H1 (cell line): ENCODE results near the gene PHOSPHO1. TPM values are rescaled to one million over a fixed set of nuclear protein-coding genes. Genes with fewer than 3 reads are reported as not detected.

Source experiments
- CTCF ChIA-PET: fragments of 300-600 bp; sonication (Branson Sonifier 250); formaldehyde crosslinking; loops from one replicate; lab custom pipeline; 2021; ENCODE audit not compliant: partially characterized antibody; lab: Charles Lee
- POLR2A ChIA-PET: fragments of 300-600 bp; sonication (Branson Sonifier 250); formaldehyde crosslinking; loops from one replicate; lab custom pipeline; 2021; ENCODE audit warnings: inconsistent platforms; ENCODE audit not compliant: partially characterized antibody; lab: Charles Lee
- DNase-seq, 2 experiments: peaks; one replicate each; pipeline versions ENCODE4 v3.0.0 to v3.0.0-alpha.2; 2010 to 2022; ENCODE audit warnings: low spot score in 2 of 2, low read depth in 1 of 2, mixed read lengths in 1 of 2
- FAIRE-seq: peaks from 2 replicates; lab custom pipeline; 2011; peaks lifted over from hg19 to GRCh38; lab: Jason Lieb, UNC
- H2AFZ ChIP-seq: 2 replicates; pipeline ENCODE4 v1.8.1; 2012; ENCODE audit warnings: low read length, inconsistent platforms
- H2AK5ac ChIP-seq: 2 replicates; pipeline ENCODE4 v1.6.1; 2013; ENCODE audit warnings: low read depth, low read length
- H2BK120ac ChIP-seq: replicated peaks from 2 replicates; pipeline ENCODE3; 2013; ENCODE audit warnings: low read depth, low read length, inconsistent platforms
- H2BK12ac ChIP-seq: 2 replicates; pipeline ENCODE4 v1.6.1; 2013; ENCODE audit warnings: low read depth, low read length
- H2BK15ac ChIP-seq: 2 replicates; pipeline ENCODE4 v1.6.1; 2013; ENCODE audit warnings: low read length
- H2BK20ac ChIP-seq: 2 replicates; pipeline ENCODE4 v1.6.1; 2013; ENCODE audit warnings: low read length
- H2BK5ac ChIP-seq: 2 replicates; pipeline ENCODE4 v1.6.1; 2013; ENCODE audit warnings: low read depth, low read length
- H3K14ac ChIP-seq: 2 replicates; pipeline ENCODE4 v1.6.1; 2013; ENCODE audit warnings: inconsistent platforms; ENCODE audit not compliant: insufficient read length
- H3K18ac ChIP-seq: 2 replicates; pipeline ENCODE4 v1.6.1; 2013; ENCODE audit warnings: low read length; ENCODE audit errors: extremely low read depth
- H3K23ac ChIP-seq: 2 replicates; pipeline ENCODE4 v1.6.1; 2013; ENCODE audit warnings: inconsistent platforms; ENCODE audit not compliant: insufficient read length
- H3K23me2 ChIP-seq: 2 replicates; pipeline ENCODE4 v1.6.1; 2013; ENCODE audit warnings: low read depth, low read length
- H3K27ac ChIP-seq: 2 replicates; pipeline ENCODE4 v1.6.1; 2011; ENCODE audit warnings: low read depth, low read length, inconsistent platforms
- H3K27me3 ChIP-seq, 4 experiments: replicated peaks in 1 of 4; 1 replicate in 1 of 4; 2 replicates in 3 of 4; pipeline versions ENCODE4 v1.6.1 to v1.8.1; 2011 to 2013; ENCODE audit warnings: low read length in 3 of 4, mild to moderate bottlenecking in 3 of 4, inconsistent platforms in 2 of 4, mixed read lengths in 2 of 4, moderate library complexity in 1 of 4; ENCODE audit not compliant: control insufficient read depth in 3 of 4, insufficient read depth in 3 of 4; ENCODE audit errors: extremely low read depth in 1 of 4
- H3K36me3 ChIP-seq, 4 experiments: 2 replicates each; pipeline versions ENCODE4 v1.6.1 to v1.8.1; 2011 to 2013; ENCODE audit warnings: mild to moderate bottlenecking in 4 of 4, low read length in 3 of 4, moderate library complexity in 2 of 4, control low read depth in 1 of 4, inconsistent platforms in 1 of 4; ENCODE audit not compliant: insufficient read depth in 4 of 4, control insufficient read depth in 2 of 4
- H3K4ac ChIP-seq: replicated peaks from 2 replicates; pipeline ENCODE3; 2013; ENCODE audit warnings: low read length, low read depth, mixed read lengths, inconsistent platforms; ENCODE audit not compliant: insufficient read length
- H3K4me1 ChIP-seq, 4 experiments: replicated peaks in 1 of 4; 1 replicate in 1 of 4; 2 replicates in 3 of 4; pipeline versions ENCODE4 v1.6.1 to v1.8.1; 2011 to 2013; ENCODE audit warnings: low read length in 3 of 4, inconsistent platforms in 2 of 4, mixed read lengths in 1 of 4; ENCODE audit not compliant: insufficient read depth in 4 of 4, control insufficient read depth in 3 of 4
- H3K4me2 ChIP-seq, 2 experiments: 2 replicates each; pipeline versions ENCODE4 v1.6.1 to v1.8.1; 2011 to 2013; ENCODE audit warnings: low read depth in 2 of 2, low read length in 2 of 2, control low read depth in 1 of 2, inconsistent platforms in 1 of 2, mild to moderate bottlenecking in 1 of 2; ENCODE audit not compliant: insufficient read depth in 1 of 2
- H3K4me3 ChIP-seq, 4 experiments: fragments of 200-600, 300-600 bp in 1 of 4; sonication (generic), shearing (Covaris generic), sonication (Bioruptor Twin) in 1 of 4; 2 replicates each; pipeline versions ENCODE4 v1.5.1 to v1.8.1; 2011 to 2016; ENCODE audit warnings: low read length in 4 of 4, low read depth in 3 of 4, control low read depth in 2 of 4, inconsistent platforms in 2 of 4, mild to moderate bottlenecking in 2 of 4, mixed read lengths in 1 of 4, moderate library complexity in 1 of 4; ENCODE audit not compliant: insufficient read depth in 2 of 4; ENCODE audit errors: extremely low read depth in 1 of 4
- H3K56ac ChIP-seq: replicated peaks from 2 replicates; pipeline ENCODE3; 2013; ENCODE audit warnings: low read depth, mild to moderate bottlenecking, mixed read lengths, low read length, inconsistent platforms; ENCODE audit not compliant: insufficient read length
- H3K79me1 ChIP-seq: 2 replicates; pipeline ENCODE4 v1.6.1; 2013; ENCODE audit warnings: low read depth, low read length, control low read depth
- H3K79me2 ChIP-seq, 2 experiments: 2 replicates each; pipeline versions ENCODE4 v1.6.1 to v1.8.1; 2012 to 2013; ENCODE audit warnings: low read length in 2 of 2, mild to moderate bottlenecking in 2 of 2, inconsistent platforms in 1 of 2; ENCODE audit not compliant: insufficient read depth in 2 of 2, control insufficient read depth in 1 of 2
- H3K9ac ChIP-seq, 4 experiments: replicated peaks in 1 of 4; 1 replicate in 1 of 4; 2 replicates in 3 of 4; pipeline versions ENCODE4 v1.6.1 to v1.8.1; 2011 to 2013; ENCODE audit warnings: low read depth in 3 of 4, low read length in 3 of 4, control low read depth in 2 of 4, mild to moderate bottlenecking in 2 of 4, moderate library complexity in 2 of 4, inconsistent platforms in 1 of 4; ENCODE audit errors: extremely low read depth in 1 of 4
- H3K9me3 ChIP-seq, 2 experiments: 2 replicates each; pipeline versions ENCODE4 v1.6.1 to v1.8.1; 2012 to 2013; ENCODE audit warnings: mild to moderate bottlenecking in 2 of 2, moderate library complexity in 2 of 2, control low read depth in 1 of 2, inconsistent platforms in 1 of 2, low read depth in 1 of 2, low read length in 1 of 2, mixed read lengths in 1 of 2; ENCODE audit not compliant: insufficient read depth in 2 of 2
- H4K20me1 ChIP-seq, 2 experiments: replicated peaks in 1 of 2; 2 replicates each; pipeline versions ENCODE3 to v1.8.1; 2011 to 2013; ENCODE audit warnings: inconsistent platforms in 2 of 2, low read length in 2 of 2, mild to moderate bottlenecking in 1 of 2; ENCODE audit not compliant: insufficient read depth in 2 of 2, control insufficient read depth in 1 of 2
- H4K5ac ChIP-seq: 2 replicates; pipeline ENCODE4 v1.6.1; 2013; ENCODE audit warnings: low read length, low read depth, mixed read lengths, inconsistent platforms; ENCODE audit not compliant: insufficient read length
- H4K8ac ChIP-seq: 2 replicates; pipeline ENCODE4 v1.8.0; 2013; ENCODE audit warnings: mild to moderate bottlenecking, moderate library complexity, low read length, inconsistent platforms; ENCODE audit not compliant: insufficient read depth; ENCODE audit errors: extremely low read depth
- H4K91ac ChIP-seq: replicated peaks from 2 replicates; pipeline ENCODE3; 2013; ENCODE audit warnings: low read length, mixed read lengths, inconsistent platforms; ENCODE audit not compliant: insufficient read length
- WGBS, 2 experiments: shearing (Covaris generic) in 1 of 2; methylation state at CpG; one replicate each; pipeline versions ENCODE4 v1.1.6 to v1.1.7; 2013 to 2015; ENCODE audit warnings: low lambda C conversion rate in 2 of 2, mixed read lengths in 2 of 2, inconsistent platforms in 1 of 2, low coverage in 1 of 2, missing lambda C conversion rate in 1 of 2; ENCODE audit not compliant: insufficient replicate concordance in 2 of 2, insufficient coverage in 1 of 2, insufficient read length in 1 of 2; ENCODE audit errors: extremely low coverage in 1 of 2, missing lambda C conversion rate in 1 of 2; 5-methylcytosine and 5-hydroxymethylcytosine counted together
- polyA plus RNA-seq, 7 experiments: library from polyadenylated mRNA; depleted of rRNA in 3 of 7; stranded (reverse) in 5 of 7; unstranded in 2 of 7; fragments of >200 nt in 5 of 7; fragments of 200-250 nt in 2 of 7; gene quantifications; 1 replicate in 5 of 7; 2 replicates in 1 of 7; 4 replicates in 1 of 7; pipeline versions ENCODE4 v1.2.1 to v1.2.3, GENCODE V29; 2011 to 2013; ENCODE audit warnings: missing spikeins in 2 of 7, mixed read lengths in 2 of 7
- total RNA-seq: library from RNA; stranded (reverse); fragmentation: NEBNext Ultra II Directional; extraction: Animal tissue kit (Norgen Biotek cat#: 25700); gene quantifications from 2 replicates; pipeline ENCODE4 v1.2.1, GENCODE V29; 2021

PHOSPHO1 gene
- total and polyA plus RNA-seq, 2 of the 8 experiments (the other 6 are each of a cell fraction or from before 2014, with no cell fraction given) = 0.34 to 0.45 TPM

GRCh38 chr17:49180303-49180702 lies 50.3 kb downstream of the PHOSPHO1 start:
- no peak overlapping the region for H4K91ac ChIP-seq
- no peak overlapping the region for H3K56ac ChIP-seq
- H3K36me3 ChIP-seq = no peaks in the 10 kb centered on the region
- peak; percentile 62 for FAIRE-seq
- H3K27ac ChIP-seq = no peak overlapping the region
- H3K79me2 ChIP-seq = no peaks in the 10 kb centered on the region
- H2BK20ac ChIP-seq = no peak overlapping the region
- H3K27me3 ChIP-seq = no peaks in the 10 kb centered on the region
- no peak overlapping the region for H2AFZ ChIP-seq
- H3K9ac ChIP-seq = no peak overlapping the region
- no peak overlapping the region for H2BK5ac ChIP-seq
- H3K4me1 ChIP-seq = no peaks in the 10 kb centered on the region
- no peak overlapping the region for H4K5ac ChIP-seq
- DNase-seq = peak in 1 of 2 experiments; percentile 89
- no peak overlapping the region for H2BK120ac ChIP-seq
- H3K23me2 ChIP-seq = no peaks in the 10 kb centered on the region
- peaks cover 15 to 18% of the 10 kb centered on the region in 2 experiments for H3K9me3 ChIP-seq
- H2BK12ac ChIP-seq = no peak overlapping the region
- no peak overlapping the region for H4K8ac ChIP-seq
- H4K20me1 ChIP-seq = no peaks in the 10 kb centered on the region
- CTCF ChIA-PET = interaction anchor here (0.6 to 4.6 kb wide), 25 partner anchors 10 to 251 kb away, joined by 3 to 35 read pairs (median 4); no protein-coding TSS in a partner anchor
- no peak overlapping the region for H3K4me2 ChIP-seq
- H3K23ac ChIP-seq = no peak overlapping the region
- no peak overlapping the region for H2AK5ac ChIP-seq
- H3K4me3 ChIP-seq = no peak overlapping the region
- H3K14ac ChIP-seq = no peak overlapping the region
- no peak overlapping the region for H3K18ac ChIP-seq
- H3K4ac ChIP-seq = no peak overlapping the region
- 39% methylated on average over 5 of the region's 5 CpGs; no CpG with 5 or more reads in 1 of the 2 experiments for WGBS, 2 experiments
- POLR2A ChIA-PET = interaction anchor here (1.8 kb wide), 1 partner anchor 20 kb away, joined by 5 read pairs; no protein-coding TSS in a partner anchor
- no peak overlapping the region for H2BK15ac ChIP-seq
- no peaks in the 10 kb centered on the region for H3K79me1 ChIP-seq
